Subcutaneous adipose tissue (tissue), 4 donors: Measurements from ENCODE around the gene ALG5. TPM values are rescaled to one million over a fixed set of nuclear protein-coding genes. Genes with fewer than 3 reads are reported as not detected.

ENCODE experiments used
- CTCF ChIP-seq: fragments of 450-650 bp; IDR thresholded peaks from one replicate; pipeline ENCODE4 v1.5.1; 2016; ENCODE audit warnings: low read depth, mild to moderate bottlenecking, control low read depth, antibody characterized with exemption, moderate library complexity
- total RNA-seq, 4 donors: library from RNA; depleted of rRNA; stranded (reverse); fragments of >200 nt; gene quantifications; one replicate each; pipeline ENCODE4 v1.1.0, GENCODE V29; 2016

ALG5 gene
- total RNA-seq, 4 donors from 2014 or later, result 19.6 to 54.8 (median 31.0) TPM

- no peak for TF ChIP-seq CTCF
These were observed 83.1 kb downstream of the ALG5 start for GRCh38 chr13:36915896-36916640.

- TF ChIP-seq CTCF, result no peak
These were observed 84.0 kb downstream of the ALG5 start for GRCh38 chr13:36915106-36915505.

DNA sequence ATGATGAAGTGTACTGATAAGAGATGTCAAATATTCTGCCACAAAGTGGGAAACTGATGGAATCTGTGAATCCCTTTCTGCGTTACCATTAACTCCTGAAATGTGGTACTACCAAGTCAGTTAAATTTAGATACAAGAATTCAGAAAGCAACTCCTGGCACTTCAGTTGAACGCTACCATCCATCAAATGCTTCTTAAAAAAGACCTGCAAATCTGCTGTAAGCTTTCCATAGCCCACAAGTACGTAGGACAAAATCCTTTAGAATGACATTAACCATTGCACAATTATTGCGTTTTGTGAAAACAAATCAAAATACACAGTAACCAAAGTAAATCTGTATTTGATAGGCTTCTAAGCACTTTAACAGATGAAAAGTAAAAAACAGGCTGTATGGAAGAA, 84.5 kb downstream of the ALG5 start:
- TF ChIP-seq CTCF, result no peak

- no peak for TF ChIP-seq CTCF
These were observed 85.7 kb downstream of the ALG5 start for GRCh38 chr13:36913463-36913862.

DNA sequence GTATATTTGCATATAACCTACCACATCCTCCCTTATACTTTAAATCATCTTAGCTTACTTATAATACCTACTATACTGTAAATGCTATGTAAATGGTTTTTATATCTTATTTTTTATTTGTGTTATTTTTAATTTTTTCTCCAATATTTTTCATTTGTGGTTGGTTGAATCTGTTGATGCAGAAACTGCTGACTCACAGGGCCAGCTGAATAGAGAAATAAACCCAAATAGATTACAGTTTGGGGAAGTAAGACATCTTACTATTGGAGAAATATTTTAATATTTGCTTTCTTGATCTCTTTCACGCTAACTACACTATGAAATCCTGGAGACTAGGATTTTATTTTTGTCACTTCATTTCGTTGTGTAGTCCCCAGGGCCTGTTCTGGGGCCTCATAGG, 86.2 kb downstream of the ALG5 start:
- no peak for TF ChIP-seq CTCF

DNA sequence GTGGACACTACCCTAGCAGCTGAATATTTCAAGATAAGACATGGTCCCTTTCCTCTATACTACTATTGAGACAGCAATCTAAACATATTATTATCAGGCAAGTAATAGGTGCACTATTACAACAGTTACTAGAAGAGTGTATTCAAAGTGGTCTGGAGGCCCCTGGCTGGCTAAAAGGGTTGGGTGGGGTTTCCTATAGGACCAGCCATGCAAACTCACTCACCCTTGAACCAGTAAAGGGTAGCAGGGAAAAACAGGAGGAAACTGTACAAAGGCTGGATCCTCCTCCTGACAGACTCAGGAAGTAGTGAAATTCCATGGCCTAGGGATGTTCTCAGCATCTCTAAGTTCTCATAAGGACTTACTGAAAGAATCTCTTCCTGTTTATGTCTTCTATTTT, 86.8 kb downstream of the ALG5 start:
- no peak for TF ChIP-seq CTCF

- no peak for TF ChIP-seq CTCF
These were observed 88.6 kb downstream of the ALG5 start for GRCh38 chr13:36910545-36910944.
